Activated CD4-positive, alpha-beta T cell treated with anti-CD3 and anti-CD28 coated beads, Interleukin-2, Interleukin-6, amounts not matched to agents 100 ng/mL and 50 ng/mL, durations not matched to agents 16 hours and 8 hours (primary cell): ENCODE data around the gene NPM3.
A peak's percentile ranks its signal among the peaks of the same experiment; 100 is the strongest.
"Not testable (repeated sequence)": the region's sequence is repeated elsewhere in the genome, so short reads cannot be mapped to it uniquely, and the experiment has no call there.

Experiments used
- DNase-seq: peaks from one replicate; pipeline ENCODE4 v3.0.0-alpha.2; 2020

NPM3 gene

DNA sequence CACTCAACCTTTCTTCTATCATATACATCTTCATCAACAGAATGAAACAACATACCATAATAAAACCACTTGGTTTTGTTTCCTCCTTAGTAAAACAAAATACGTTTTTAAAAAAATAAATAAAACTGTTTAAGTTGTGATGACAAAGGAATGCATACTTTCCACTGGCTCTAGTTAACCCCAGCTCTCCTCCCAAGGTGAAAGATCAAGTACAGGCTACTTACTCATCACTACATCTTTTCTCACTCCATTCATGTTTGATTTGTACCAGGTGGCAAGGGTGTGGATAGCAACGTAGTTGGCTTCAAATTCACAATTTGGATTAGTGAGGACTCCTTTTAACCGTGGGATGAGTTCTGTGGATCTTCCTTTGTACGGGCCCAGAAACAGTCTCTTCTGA is 20.3 kb upstream of the NPM3 start:
- no peak for DNase-seq

DNA sequence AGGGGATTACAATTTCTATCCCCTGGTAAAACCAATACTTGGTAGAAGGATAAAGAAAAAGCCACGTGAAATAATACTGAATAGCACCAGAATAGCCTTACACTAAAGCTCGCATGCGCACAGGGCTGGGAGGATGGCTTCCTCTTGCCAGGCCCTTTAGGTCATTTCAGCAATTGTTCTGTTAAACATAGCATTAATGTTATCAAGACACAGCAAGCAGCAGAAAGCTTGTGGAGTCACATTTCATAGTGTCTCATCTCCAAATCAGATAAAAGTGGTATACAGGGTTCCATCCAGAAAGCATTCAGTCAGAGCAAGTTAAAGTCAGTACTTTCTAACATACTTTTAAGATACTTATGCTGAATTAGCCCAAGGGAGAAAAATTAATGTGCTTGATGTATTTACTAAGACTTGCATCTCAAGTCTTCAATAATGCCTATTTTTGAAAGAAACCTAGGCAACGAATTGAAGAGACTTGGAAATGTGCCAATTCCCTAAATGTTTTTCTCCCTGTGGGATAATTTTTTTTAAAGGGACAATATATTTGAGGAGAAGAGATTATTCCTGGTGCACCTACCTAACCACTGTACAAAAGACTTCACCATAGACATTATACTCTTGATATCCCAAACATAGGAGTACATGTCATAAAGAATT is 14.3 kb upstream of the NPM3 start:
- no peak for DNase-seq

DNA sequence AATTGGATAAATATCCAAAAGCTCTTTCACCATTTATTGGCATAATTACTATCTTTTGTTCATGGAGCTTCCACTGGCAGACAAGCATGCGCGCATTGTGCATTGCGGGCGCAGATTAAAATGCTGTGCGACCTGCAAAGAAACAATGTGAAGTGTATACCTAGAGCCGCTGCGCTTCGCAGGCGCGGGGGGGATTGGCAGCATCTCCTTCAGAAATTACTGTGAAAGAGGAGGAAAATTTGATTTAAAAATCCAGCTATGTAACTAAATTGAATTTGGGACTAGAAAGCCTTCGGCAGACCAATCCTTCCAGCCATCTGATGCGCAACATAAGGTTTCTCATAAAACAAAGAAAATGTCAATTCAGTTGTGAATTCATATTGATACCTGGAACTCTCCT is 10.3 kb upstream of the NPM3 start:
- no peak for DNase-seq

DNA sequence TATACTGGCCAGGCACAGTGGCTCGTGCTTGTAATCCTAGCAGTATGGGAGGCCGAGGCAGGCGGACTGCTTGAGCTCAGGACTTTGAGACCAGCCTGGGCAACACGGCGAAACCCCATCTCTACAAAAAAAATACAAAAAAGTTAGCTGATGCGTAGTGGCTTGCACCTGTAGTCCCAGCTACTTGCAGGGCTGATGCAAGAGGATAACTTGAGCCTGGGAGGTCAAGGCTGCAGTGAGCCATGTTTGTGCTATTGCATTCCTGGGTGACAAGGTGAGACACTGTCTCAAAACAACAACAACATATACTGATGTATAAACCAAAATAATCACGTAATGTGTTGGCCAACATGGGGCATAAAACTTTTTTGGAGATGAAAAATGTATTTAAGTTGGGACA is 6.4 kb upstream of the NPM3 start:
- no peak for DNase-seq

DNA sequence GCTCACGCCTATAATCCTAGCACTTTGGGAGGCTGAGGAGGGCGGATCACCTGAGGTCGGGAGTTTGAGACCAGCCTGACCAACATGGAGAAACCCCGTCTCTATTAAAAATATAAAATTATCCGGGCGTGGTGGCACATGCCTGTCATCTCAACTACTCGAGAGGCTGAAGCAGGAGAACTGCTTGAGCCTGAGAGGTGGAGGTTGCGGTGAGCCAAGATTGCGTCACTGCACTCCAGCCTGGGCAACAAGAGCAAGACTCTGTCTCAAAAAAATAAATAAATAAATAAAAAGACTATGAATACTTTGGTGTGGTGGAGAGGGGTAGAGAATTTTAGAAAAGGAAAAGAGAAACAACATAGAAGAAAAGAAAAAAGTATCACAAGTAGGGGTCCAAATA is 6.0 kb upstream of the NPM3 start:
- DNase-seq = not testable (repeated sequence)

DNA sequence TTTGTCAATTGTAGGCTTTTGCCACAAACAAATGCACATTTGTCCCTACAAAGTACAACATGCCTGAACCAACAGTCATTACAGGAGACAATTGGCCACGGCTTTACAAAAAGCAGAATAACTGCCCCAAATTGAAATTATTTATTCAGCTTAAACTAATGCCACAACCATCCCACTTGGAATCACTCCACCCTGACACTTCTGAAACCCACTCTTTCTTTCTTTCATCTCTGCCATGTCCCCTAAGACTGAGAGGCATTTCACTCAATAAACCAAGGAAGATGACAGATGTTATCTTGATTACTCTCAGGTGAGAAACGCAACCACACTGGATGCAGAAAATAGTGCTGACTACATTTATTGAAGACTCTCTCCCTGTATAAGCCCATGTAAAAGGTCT is 2.6 kb upstream of the NPM3 start:
- no peak for DNase-seq

DNA sequence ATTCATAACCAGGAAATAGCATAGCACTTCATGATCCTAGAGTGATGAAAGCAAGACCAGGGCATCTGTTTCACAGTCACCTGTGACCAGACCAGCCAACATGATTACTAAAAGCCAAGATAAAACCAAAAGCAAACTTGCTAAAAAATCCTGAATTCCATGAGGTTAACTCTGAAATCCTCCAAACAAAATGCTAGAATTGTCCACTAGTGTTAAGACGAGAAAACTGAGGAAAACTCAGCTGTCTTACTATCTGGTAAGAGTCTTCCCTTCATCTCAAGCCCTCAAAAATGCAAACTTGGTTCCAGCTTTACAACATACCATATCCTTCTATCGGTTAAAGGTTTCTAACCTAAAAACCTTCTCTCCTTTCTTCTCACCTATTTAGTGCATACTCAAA is 1.3 kb upstream of the NPM3 start:
- no peak for DNase-seq

DNA sequence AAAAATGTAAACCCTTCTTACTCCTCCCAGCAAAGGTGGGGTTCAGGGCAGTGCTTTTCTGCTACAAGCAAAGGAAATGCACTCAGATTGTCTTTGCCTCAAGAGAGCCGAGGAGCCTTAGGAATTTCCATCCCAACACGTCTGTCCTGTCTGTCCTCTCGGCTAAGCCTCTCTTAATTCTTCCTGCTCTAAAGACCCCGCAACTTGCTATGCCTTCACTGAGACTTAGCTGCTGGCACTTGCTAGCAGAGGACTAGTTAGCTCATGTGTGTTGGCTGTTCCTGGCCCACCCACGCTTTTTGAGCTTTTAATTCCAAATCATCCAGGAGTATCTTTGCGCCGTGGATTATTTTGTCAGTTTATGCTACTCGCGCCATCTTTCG is 481 bp upstream of the NPM3 start:
- DNase-seq = no peak

DNA sequence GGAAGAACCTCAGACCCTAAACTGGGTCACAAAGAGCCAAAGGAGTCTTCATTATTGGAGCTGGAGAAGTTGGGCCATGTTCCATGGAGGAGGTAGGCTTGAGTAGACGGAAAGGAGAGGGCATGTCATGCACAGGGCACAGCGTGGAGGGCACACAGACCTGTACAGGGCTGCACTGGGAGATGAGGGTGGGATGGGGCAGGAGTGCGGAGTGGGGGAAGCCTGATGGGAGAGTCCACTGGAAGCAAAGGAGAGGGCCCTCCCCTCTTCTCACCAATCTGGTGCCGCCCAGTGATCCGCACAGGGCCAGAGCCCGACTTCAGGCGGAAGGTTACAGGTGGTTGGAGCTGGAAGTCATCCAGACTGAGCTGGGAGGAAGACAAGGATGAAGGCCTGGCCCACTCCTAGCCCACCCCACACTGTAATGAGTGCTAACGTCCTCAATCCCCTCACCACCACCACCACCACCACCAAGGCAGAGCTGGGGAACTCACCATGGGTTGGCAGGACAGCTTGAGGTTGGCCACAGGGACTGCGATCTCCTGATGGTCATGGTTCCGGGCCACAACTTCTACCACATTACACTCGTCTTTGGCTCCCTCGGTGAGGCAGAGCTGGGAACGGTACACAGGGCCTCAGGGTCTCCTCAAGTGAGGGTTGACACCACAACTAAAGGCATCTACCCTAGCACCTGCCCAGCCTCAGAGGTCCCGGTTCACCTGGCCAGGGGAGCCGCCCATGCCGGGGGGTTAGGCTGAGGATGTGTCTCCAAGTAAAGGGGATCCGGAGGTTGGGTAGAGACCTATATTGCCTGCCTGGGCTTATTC is 1.0 kb downstream of the NPM3 start:
- no peak for DNase-seq

DNA sequence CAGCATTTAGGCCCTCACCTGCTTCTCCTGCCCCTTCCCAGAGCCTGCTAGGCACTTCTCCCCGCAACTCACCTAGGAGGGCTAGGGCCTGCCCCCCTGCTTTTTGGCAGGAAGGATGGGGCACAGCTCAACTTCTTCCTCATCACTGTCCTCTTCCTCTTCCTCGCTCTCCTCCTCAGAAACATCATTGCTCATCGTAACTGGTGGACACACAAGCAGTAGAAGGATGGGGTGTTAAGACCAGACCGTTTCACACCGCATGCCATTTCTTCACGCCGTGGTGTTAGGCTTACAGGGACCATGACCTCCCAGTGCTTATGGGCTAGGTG is 1.6 kb downstream of the NPM3 start:
- DNase-seq = no peak

DNA sequence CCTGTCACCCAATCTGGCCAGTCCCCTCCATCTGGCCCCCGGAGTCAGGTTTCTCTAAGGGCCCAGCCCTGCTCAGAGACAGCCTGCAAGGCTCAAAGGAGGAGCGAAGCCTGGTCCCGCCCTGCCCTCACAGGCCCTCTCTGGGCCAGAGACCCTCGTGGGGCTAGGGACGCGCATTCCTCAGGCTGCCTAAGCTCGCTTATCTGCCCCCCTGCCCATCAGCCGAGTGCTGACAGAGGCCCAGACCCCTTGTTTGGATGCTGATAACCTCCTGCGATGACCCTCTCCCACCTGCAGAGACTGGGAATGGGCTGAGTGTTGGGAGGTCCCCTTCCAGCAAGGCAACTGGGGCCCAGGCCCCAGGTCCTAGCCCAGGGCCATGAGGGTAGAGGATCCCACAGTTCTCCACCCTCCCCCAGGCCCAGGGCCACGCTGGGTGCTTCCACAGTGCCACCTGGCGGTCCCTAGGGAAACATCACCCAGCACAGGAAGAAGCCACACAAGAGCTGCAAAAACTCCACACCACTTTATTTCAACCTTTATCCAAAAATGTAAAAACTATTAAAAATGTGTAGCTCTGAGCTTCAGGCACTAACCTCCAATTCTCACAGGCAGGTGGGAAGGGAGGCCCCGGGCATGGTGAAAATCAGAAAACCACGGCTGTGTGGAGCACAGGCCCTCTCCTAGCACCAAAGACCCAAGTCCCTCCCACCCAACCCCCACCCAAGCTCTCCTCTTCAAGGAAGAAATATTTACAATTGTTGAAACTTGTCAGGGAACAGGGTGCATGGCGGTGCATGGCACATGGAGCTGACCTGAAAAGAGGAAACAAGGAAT is 2.2 kb downstream of the NPM3 start:
- DNase-seq = peak; percentile 87

DNA sequence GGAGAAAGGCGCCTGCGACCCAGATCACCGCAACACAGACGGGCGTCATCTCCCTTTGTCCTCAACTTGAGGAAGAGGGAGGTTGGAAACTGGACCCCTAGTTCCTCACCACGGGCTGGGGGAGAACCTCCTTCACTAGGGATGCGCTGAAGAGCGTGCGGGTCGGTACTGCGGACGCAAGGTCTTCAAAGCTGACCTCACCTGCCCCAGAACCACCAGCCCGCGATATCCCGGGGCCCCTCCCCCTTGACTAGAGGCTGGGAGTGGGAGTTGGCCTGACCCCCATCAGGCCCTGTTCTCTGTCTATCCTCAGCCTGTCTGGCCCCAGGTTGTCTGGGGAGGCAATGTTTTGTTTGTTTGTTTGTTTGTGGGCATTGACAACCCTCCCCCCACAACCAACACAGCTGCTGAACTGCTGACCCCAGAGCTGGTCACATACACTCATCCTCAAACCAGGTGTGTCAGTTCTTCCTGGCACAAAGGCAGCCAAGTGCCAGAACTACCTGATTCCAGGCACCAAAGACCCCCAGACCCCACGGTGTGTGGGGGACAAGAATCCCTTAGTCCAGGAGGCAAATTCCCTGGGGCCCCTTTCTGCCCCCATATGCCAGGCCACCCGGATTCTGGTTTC is 2.9 kb downstream of the NPM3 start:
- peak; percentile 7 for DNase-seq

DNA sequence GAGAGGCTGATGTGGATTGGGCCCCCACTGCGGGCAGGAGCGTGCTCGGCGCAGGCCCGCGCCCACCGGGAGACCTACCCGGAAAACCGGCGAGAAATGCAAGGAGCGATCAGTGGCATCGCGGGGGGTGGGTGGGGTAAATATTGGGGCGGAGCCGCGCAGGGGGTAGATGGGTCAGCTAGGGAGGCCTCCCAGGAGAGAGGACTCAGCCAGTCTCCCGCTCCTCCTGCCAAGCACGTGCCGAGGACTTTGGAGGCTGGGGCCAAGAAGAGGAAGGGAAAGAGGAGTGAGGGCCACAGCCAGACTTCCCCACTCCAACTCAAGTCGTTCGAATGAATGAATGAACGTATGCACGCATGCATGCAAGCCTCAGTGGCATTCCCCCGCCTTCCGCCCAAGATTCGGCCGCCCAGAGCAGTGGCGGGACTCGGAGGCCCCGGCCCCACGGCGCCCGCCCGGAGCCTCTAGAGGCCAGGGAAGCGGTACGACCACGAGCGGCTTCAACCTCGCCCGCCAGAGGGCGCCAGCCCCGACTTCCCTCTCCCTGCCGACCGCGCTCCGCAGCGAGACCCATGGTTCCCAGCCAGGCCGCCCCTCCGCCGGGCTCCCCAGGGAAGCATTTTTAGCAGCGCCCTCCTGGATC is 3.6 kb downstream of the NPM3 start:
- DNase-seq = peak; percentile 91

DNA sequence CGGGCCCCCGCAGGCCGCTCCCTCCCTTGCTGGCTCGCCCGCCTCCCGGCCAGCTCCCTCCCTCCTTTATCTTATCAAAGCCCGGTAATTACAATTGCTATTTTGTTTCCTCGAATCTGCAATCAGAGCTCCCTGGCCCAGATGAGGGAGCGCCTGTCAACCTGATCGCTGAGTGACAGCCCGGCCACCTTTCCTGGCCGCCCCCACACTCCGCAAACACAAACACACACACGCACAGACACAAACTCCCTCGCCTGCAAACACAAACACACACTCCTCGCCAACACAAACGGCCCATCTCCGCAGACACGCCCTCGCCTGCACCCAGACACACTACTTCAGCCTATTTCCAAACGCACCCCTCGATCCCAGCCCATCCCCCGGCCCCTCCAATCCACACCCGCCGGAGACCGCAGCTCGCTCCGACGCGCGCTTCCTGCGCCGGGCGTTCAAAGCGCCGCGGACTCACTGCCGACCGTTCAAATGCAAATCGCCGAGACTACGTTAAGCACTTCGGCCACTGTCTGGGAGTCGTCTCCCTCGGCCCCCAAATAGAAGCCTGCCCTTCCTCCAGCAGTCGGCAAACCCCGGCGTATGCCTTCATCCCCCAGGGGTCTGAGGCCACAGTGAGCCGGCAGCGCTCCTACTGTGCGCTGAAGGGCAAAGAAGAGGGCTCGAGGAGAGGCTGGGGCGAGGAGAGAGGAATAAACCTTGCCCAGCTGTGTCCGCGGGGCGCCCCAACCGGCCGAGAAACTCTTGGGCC is 4.3 kb downstream of the NPM3 start:
- peak; percentile 36 for DNase-seq

DNA sequence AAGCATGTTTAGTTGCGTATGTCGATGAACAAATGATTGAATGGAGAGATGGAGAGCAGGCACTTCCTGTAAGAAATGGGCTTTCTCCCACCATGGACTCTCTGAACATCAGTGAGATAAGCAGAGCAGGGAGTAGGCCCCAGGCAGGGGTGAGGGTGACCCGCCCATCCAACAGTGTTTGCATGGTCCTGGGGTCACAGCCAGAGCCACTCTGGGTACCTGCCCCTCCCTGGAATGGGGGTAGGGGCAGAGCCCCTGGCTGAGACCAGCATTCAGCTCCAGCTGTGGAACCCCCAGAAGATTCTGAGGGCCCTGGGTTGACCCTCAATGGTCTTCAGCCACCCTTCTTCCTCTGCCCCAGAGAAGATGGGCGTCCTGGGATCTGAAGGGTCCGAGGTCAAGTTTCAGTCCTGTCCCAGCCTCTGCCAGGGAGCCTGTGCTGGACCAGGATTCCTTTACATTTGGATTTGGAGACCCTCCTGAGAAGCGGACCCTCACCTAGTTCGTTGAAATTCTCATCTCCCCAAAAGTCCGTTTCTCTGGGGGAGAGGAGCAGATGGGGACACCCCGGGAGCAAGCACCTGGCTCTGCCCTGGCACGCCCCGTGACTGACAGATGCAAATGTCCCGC is 5.0 kb downstream of the NPM3 start:
- DNase-seq = no peak

DNA sequence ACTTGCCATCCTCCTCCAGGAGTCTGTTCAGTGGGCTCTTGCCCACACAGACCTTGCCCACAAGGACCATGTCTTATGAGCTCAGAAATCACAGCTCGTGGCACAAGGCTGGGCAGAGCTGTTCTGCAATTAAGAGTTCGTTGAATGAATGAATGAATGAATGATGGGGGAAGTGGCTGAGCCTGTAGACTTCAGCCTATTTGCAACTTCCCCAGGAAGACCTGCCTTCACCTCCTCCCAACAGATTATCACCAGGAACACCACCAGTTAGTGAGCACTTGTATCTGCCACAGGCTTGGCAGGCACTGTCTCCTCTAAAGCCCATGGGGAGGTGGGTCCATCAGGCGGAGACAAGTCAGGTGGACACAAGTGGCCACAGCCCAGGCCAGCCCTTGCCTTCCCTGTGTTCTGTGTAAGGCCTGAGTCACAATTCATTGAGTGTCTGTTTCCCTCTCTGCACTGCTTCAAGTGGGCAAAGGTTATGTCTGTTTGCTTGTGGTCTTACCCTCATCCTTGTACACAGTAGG is 5.6 kb downstream of the NPM3 start:
- no peak for DNase-seq

DNA sequence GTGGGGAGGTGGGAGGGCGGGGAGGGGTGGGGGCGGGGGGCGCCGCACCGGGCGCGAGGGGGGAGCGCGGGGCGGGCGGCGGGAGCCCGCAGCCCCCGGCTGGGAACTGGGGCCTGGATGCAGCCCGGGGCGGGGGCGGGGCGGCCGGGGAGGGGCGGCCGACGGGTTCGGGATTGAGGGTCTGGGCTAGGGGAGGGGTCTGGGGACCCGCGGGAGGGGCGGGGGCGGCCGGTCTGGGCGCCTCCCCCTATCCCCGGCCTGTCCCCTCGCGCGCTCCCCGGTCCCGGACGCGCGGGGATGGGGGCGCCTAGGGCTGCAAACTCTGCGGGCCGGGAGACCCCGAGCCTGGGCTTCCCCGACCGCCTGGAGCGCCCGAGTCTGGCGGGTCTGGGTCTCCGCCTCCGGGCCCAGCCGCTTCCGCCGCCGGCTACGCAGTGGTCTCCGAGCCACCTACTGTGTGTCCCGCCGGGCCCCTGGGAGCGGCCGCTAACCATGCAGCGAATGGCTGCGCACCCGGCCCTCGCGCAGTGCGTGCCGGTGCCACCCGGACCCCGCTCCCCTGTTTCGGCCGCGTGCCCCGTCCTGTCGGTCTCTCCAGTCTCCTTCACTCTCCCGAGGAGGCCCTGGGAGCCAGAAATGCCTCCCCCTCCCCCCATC is 7.0 kb downstream of the NPM3 start:
- no peak for DNase-seq

DNA sequence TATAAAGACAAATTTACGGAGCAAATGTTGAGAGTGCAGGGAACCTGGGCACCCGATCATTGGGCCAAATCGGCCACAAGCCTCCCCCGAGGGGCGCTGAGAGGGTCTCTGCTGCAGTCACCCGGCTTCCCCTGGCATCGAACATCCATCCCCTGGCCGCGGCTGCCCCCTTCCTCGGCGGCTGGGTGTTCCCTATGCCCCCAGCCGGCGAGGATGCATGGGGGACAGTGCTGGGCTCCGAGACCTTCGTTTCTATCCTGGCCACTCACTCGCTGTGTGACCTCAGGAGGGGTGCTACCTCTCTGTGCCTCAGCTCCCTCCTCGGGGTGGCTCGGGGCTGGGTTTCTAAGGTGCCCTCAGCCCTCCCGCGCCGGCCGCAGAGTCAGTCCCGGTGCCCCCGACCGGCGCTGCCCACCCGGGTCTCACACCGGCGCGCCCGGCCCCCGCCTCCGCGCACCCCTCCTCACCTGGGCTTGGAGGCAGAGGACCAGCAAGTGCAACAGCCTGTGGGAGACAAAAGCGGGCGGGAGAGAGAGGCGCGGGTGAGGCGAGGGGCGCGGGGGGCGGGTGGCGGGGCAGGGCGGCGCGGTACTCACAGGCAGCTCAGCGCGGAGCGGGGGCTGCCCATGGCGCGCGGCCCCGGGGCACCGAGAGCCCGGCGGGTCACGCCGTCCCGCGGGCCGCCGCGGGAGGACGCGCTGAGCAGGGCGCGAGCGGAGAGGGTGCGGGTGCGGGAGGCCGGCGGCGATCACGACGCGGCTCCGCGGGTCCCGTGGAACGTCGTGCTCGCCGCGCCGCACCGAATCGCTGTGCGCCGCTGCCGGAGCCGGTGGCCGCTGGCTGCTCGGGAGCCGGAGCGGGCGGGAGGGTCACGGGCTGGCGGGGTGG is 7.7 kb downstream of the NPM3 start, which contains the start of gene FGF8:
Gene FGF8 (minus strand): TSS at position 842 of the 888 bp plus-strand sequence. CDS start 214 bp downstream, at position 628.
- no peak for DNase-seq

DNA sequence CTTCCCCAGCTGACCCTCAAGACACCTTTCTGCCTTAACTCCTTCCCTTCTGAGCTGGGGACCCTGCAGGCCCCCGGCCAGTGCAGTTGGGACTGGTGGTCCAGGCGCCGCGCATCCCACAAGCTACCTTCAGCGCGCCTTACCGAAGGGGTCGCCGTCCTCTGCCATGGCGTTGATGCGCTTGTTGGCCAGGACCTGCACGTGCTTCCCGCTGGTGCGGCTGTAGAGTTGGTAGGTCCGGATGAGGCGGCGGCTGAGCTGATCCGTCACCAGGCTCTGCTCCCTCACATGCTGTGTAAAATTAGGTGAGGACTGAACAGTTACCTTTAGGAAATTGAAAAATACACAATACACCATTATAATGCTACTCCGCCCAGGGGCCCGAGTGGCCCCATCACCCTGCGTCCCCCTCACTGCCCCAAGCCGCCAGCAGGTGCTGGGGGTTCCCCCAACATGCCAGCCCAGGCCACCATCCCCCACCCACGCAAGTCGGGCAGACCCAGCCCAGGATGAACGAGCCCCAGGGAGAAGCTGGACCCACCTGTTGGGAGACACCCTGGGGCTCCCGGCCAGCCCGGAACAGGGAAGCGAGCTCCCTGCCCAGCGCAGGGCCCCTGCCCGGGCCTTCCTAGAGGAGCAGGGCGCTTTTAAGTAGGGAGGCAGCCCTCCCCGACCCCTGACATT is 8.5 kb downstream of the NPM3 start:
- DNase-seq = no peak
